NCI-H2029 (cell line): ENCODE data around the gene BASP1.
"Not testable (repeated sequence)": the region's sequence is repeated elsewhere in the genome, so short reads cannot be mapped to it uniquely, and the experiment has no call there.

Source experiments
- DNase-seq: peaks from one replicate; lab custom pipeline; 2025; lab: John Stamatoyannopoulos, UW

The BASP1 gene

DNA sequence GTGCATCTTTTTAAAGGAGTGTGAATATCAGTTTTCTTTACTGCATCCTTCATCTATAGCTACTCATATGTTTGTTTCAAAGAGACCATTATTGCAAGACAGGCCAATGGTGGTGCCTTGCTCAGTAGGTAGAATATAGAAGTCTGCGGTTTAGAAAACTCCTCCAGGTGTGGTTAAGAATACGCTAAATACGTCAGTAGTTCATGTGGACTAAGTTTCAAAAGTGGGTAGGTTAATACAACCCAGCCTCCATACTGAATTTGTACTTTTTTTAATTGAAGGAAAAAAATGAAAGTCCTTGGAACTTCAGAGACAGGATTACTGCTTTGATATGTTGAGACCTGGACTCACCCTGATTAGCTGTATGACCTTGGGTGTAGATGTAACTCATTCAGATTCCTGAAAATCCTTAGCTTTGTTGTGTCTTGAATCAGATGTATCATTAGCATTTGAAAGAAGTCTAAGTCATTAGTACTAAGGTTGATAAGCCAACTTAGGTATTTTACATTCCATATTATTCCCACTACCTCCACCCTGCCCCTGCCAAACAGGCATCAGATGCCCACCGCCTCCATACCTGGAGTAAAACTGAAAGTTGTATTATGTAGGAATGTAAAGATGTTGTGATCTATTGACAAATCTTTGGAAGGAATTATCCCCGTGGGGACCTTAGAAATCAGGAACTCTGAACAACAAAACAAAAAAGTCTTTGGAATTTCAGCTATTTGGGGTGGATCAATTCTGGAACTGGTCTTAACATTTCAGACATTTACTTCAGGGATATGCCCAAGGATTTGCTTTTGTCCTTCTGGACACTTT lies 6.1 kb downstream of the BASP1 start:
- DNase-seq, result no peak

DNA sequence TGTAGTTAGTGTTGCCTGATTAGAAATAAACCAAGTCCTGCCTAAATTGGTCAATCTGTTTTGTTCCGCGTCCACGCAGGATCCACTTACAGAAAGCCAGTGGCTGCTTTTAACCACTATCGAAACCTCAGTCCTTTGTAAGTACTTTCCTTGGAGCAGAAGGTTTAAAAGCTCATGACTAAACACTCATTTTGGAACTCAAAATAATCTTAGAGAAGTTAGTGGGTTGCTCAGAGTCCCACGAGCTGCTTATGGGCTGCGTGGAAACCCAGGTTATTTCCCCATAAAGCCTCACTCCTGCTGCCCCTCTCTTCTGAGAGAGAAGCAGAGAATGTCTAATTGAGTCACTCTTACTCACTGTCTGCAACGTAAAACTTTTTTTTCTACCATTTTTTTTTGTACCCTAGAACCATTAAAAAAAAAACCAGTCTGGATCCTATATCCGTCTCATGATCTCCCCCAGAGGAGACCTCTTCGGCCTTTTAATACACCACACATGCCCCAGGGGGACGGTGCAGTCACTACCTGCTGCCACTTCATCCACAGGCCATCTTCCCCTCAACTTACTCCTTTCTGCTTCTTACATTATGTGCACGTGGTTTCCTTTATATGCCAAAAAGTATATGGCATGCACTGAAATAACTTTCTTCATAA lies 7.6 kb downstream of the BASP1 start:
- DNase-seq, result no peak

DNA sequence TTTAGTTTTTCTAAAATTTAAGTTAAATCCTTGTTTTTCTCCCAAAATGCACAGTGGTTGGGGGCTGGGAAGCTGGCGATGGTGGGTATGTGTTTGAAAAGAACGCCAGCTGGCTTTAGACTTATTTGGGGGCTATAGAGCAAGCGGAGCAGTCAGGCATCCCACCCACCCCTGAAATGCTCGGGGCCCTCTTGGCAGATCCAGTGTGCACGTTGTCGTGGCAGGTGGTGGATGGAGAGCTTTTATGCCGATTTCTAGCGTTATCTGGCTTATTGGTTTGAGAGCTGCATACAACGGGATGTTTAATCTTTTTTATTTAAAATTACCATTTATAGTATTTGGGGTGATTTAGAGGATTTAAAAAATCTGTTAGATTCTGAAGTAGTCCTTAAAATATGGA lies 8.1 kb downstream of the BASP1 start:
- DNase-seq, result no peak

DNA sequence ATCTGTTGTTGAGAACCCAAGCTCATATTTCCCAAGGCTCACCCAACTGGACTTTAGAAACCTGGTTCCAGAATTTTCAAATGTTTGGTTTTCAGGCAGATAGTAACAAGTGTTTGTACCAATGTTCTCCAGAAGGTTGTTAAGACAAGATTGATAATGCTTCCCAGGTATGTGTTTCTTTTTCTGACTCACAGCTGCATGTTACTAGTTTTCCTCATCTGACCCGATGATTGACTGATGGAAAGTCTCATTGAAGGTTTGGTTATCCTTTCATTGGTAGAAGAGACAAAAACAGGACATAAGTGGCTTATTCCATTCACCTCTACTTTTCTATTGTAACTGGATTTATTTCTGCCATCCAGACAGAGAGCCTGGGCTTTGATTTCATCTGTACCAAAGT lies 10.4 kb downstream of the BASP1 start:
- DNase-seq, result no peak

DNA sequence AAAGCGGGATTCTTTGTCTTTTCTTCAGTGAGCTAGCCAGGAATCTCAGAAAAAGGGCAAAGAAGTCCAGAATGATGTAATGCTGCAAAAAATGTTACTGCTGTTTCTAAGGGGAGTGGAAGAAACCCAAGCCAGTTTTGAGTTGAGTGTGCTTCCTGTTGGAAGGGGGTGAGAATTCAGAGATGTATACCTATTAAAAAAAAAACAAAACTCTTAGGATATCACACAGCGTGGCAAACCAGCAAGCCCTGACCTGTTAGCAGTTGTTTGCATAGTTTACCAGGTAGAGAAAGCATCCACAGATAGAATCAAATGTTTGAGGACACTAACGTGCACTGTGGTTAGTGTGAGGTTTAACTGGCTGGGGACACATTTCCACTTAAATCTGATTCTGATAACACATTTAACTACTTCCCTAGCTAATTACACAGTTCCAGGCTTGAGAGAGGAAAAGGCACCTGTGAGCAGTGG lies 11.4 kb downstream of the BASP1 start:
- no peak for DNase-seq

DNA sequence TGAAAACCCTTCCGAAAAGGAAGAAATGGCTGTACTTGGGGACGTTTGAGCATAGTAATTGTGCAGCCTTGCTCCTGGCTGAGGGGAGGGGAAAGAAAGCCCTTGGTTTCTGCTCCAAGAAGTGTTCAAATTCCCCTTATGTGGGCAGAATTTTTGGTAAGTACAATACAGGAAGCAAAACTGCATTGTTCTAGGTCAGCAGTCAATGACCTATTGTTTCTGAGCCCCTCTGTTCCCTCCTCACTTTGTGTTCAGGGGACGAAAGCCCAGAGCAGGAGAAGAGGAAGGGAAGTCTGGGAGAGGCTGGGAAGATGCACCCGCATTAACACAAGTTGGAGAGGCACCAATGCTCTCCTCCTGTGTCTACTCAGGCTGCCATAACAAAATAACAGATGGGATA lies 11.9 kb downstream of the BASP1 start:
- DNase-seq, result no peak

DNA sequence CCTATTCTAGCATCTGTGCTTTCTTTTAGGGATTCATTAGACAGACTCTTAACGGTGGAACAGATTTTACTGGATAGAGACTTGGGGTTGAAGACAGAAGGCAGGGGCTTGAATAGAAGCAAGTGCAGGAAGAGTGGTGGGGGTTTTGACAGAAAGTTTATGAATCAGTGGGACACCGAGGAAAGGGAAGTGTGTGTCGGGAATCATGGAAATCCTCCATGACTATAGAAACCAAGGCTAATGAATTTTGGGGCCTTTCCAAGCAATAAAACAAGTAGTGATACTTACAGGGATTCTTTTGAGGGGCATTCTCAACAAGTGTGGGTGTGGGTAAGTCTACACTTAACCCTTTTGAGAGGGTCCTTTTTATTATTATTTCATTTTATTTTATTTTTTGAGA lies 12.8 kb downstream of the BASP1 start:
- no peak for DNase-seq

DNA sequence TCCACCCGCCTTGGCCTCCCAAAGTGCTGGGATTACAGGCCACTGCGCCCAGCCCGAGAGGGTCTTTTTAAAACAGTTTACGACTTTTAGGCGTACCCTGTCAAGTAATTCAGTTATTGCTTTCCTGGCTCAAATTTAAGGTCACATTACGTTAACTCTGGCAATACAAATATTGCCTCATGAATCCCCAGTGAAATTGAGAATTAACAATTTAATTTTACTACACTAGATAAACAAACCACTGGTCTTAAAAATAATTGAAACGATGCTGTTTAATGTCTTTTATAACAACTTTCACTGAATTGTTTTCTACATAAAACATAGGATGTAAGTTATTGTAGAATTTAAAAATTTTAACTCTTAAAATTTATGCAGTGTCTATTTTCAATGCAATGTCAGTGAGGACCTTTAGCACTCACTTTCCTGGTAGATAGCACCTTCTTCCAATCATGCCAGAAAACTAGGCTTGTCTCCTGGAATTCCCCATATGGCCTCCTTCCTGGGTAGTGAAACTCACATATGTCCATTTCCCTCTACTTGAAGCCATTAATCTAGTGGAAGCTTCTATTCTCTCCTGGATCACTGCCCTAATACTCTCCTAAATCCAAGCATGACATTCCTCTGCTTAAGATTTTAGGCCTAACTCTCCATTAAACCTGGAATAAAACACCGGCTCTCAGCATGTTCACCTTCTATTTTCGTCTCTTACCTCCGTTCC lies 13.5 kb downstream of the BASP1 start:
- DNase-seq, result no peak

DNA sequence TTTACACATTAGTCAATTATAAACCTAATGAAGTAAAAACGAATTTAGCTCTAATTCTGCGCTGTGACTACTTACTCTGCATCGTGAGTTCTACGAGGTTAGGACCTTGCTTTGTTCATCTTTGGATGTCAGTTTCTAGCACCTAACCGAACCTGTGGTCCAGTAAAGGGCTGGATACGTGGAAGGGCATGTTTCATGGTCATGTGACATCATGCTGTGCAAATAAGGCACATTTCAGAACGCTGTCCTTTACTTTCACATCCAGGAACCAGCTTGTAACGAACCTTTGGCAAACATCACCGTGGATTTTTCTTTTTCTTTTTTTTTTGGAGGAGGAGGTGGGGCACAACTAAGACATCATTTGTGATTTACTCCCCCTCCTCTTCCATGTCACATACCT lies 15.0 kb downstream of the BASP1 start:
- DNase-seq, result no peak

DNA sequence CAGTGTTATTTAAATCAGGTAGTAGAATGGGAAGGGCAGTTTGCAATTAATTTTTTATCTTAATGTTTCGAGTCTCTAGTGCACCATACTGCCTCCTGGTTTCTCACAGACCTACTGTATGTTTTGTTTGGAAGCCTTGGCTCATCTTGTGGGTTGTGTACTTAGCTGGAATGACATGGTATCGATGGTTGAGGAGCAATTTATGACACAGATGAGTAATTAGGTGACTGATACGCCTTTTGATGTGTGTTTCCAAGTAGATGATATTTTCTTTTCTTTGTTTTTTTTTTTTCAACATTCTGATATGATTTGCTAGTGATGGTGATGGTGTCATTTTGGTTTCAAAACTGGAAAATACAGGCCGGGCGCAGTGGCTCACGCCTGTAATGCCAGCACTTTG lies 16.1 kb downstream of the BASP1 start:
- DNase-seq, result no peak

DNA sequence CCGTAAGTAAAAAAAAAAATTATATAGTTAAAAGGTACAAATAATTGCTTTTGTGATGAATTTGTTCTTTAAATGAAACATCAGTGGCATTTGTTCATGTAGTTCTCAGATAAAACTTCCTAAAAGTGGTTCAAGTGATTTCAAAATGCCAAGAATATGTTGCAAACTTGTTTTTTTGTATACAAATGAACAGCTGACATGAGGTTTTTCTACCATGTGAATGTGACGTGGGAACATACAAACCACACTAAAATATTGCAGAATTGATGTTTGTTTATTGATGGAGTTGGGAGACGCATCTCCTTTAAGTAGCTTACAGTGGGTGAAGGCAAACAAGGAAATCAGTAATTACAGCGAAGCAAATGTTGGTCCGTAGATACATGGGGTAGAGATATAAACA lies 16.9 kb downstream of the BASP1 start:
- no peak for DNase-seq

DNA sequence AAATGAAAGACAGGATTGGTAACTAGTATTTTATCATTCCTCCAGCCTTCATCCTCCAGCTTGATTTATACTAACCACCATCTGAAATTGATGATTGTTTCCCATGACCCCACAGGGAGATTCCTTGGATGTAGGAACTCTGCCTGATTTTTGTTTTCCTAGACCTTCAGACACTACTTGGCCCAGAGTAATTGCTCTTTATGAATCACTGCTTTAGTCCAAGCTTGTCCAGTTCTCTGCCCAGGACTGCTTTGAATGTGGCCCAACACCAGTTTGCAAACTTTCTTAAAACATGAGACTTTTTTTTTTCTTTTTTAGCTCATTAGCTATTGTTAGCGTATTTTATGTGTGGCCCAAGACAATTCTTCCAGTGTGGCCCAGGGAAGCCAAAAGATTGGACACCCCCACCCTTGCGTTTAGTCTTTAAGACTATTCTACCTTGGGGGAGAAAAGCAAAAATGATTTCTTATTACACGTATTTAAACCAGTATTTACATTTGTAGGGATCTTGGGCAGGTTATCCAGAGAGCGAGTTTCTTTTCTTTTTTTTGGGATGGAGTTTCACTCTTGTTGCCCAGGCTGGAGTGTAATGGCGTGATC lies 18.4 kb downstream of the BASP1 start:
- DNase-seq, result no peak

DNA sequence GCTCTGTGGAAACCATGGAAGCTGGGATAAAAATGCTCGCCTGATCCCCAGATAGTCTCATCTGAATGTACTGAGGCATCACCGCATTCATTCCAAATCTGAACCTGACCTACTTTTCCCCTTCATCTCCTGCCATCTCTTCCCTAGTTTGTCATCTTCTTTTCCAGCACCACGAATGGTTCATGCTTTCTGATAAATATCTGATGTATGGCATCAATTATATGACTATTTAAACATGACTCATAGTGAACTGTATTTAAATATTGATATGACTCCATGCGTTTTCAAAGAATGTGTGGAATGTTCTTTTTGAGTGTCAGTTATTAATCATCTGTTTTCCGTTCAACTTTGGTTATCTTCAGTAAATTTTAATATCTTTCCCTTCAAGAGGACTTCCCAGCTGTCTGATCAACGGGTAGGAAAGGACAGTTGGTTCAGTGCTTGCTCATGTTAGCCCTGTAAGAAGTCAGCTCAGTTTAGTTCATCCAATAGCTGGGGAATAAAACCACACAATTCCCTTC lies 21.1 kb downstream of the BASP1 start:
- no peak for DNase-seq

DNA sequence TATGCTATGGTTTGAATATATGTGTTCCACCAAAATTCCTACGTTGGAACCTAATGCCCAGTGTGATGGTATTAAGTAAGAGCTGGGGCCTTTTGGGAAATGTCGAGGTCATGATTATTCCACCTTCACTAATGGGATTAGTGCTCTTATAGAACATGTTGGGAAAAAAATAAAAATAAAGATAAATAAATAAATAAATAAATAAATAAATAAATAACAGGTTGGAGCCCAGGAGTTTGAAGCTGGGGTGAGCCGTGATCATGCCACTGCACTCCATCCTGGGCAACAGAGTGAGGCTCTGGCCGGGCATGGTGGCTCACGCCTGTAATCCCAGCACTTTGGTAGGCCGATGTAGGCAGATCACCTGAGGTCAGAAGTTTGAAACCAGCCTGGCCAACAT lies 22.5 kb downstream of the BASP1 start:
- DNase-seq, result no peak

DNA sequence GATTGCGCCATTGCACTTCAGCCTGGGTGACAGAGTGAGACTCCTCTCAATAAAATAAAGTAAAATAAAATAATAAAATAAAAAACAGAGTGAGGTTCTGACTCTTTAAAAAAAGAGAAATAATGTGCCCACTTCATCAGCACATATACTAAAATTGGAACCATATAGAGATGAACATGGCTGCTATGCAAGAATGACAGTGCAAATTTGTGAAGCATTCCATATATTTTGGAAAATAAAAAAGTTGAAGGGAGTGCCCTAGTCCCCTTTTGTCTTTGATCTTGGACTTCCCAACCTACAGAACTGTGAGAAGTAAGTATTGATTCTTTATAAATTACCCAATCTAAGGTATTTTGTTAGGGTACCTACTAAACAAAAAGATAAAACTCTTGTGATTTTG lies 23.1 kb downstream of the BASP1 start:
- no peak for DNase-seq

DNA sequence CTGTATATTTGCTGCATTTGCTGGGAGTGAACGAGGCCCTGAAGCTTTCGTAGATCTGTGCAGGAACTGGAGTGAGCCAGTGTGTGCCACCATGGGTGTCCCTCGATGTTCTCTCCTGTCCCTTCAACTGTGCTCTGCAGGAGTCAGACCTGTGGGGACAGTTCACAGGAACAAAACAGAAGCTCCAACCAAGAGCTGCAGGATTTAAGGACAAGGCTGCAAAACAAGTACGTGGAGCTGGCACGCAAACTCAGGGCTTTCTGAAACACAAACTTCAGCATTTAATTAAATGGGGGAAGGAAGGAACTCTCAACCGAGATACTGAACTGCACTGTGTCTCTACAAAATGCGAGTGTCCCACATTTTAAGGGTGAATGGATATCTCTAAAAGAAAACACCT lies 24.2 kb downstream of the BASP1 start:
- no peak for DNase-seq

DNA sequence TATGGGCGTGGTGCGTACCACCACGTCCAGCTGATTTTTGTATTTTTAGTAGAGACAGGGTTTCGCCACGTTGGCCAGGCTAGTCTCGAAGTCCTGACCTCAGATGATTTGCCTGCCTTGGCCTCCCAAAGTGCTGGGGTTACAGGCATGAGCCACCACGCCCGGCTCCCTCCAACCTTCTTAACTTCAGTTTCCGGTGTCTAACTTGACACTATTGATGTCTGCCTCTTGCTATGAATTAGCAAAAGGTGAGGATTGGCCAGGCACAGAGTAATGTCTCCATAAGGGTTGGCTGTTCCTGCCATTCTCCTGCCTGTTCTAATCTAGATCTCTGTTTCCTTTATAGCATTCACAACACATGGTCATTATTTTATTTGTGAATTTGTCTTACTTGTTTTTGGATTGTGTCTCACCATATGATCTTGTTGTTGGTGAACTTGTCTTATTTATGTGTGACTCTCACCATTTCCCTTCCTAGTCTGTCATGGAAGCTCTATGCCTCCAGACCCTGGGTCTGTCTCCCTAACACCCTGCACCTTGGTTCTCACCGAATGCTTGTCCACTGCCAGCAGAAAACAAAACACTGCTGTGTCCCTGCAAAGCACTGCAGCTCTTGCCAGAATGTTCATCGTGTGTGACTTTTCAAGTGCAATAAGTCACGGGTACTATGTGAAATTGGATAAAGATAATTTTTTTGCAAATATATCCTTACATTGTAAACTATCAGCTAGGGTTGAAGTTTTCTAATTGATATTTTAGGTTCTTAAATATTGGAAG lies 26.0 kb downstream of the BASP1 start:
- DNase-seq, result no peak

DNA sequence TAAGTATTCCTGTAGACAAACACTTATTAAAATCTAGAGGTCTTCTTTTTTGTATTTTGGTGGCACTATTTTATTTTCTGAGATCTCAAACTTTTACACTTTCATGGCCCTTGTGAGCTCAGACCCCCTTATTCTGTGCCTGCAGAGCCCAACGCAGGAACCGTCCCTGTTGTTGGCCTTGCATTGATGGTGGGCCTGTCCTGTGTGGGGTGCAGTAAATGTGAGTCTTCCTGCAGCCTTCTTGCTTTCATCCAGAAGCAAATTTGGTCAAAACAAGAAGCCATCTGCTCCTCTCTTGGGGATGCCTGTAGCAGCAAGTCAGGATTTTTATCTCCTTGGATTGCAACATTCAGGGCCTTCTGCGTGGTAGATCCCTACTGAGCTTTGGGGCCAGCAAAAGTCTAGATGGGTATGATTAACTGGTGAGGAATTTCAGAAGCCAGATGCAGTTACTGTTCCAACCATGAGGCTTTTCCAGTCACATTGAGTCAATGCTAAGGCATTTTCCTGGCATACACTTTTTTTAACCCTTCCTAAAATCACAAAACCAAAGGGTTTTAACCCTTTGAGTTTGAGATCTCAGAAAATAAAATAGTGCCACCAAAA lies 31.7 kb downstream of the BASP1 start:
- DNase-seq, result no peak

DNA sequence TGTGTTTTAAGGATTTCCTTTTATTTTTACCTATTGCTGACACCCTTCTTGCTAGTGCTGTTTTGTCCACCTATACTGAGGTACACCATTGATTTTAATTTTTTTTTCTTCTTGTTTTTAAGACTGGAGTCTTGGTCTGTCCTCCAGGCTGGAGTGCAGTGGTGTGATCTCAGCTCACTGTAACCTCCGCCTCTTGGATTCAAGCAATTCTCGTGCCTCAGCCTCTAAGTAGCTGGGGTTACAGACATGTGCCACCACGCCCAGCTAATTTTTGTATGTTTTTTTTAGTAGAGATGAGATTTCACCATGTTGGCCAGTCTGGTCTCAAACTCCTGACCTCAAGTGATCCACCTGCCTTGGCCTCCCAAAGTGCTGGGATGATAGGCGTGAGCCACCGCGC lies 32.4 kb downstream of the BASP1 start:
- DNase-seq, result not testable (repeated sequence)

DNA sequence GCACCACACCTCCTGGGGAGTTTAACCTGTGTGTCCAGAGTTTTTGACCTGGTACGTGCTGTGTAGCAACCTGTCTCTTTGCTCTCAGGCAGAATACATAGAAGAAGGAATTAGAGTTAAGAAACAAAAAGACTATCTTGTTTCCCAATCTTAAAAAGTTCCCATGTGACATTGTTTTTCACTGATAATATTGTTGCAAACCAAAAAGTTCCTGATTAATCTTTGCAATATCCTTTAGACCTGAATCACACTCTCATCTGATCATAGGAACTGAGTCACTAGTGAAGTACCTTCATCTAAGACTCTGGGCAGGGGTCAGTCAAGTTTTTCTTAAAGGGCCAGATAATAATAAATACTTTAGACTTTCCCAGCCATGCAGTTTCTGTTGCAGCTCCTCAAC lies 35.1 kb downstream of the BASP1 start:
- DNase-seq, result no peak

DNA sequence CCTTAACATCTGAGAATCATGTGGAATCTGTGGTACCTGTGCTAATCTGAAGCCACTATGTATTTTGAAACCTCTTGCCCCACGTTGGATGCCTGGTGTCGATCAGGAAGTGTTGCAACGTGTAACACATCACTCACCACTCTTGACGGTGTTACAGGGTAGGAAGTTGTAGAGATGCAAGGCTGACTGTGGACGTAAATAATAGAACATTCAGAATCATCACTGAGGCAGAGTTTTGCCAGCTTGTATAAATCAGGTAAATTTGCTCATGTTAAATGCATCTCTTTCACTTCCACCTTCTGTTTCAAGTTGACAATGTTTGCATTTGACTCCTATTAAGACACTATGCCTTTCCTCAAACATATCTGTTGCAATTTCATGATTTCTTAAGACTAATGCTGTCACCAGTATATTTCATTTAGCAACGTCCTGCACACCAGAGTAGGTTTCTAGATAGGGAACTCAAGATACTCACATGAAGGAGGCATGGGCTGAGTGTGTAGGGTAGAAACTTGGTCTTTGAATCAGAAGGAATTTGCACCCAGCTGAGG lies 38.1 kb downstream of the BASP1 start:
- DNase-seq, result no peak
